ENCODE data around the gene MSX1.

DNA sequence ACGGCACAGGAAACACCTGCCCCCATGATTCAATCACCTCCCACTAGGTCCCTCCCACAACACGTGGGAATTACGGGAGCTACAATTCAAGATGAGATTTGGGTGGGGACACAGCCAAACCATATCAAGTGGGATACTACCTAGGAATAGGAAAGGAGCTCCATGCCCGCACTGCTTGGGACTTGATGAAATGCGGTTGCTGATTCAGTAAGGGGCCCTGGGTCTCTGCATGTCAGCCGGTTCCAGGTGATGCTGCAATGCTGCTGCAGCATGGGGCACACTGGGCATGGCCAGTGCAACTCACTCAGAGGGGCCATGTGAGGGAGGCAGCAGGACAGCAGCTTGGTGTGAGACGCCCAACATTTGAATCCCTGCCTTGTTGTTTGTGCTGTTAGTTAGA, 34.0 kb upstream of the MSX1 start:
- TF ChIP-seq EZH2 (optimal IDR thresholded peaks at IDR 0.05; ENCODE audit: low read depth, low read length), result no peak
- TF ChIP-seq, protein P1, sequence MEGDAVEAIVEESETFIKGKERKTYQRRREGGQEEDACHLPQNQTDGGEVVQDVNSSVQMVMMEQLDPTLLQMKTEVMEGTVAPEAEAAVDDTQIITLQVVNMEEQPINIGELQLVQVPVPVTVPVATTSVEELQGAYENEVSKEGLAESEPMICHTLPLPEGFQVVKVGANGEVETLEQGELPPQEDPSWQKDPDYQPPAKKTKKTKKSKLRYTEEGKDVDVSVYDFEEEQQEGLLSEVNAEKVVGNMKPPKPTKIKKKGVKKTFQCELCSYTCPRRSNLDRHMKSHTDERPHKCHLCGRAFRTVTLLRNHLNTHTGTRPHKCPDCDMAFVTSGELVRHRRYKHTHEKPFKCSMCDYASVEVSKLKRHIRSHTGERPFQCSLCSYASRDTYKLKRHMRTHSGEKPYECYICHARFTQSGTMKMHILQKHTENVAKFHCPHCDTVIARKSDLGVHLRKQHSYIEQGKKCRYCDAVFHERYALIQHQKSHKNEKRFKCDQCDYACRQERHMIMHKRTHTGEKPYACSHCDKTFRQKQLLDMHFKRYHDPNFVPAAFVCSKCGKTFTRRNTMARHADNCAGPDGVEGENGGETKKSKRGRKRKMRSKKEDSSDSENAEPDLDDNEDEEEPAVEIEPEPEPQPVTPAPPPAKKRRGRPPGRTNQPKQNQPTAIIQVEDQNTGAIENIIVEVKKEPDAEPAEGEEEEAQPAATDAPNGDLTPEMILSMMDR (IDR thresholded peaks at IDR 0.05; ENCODE audit: low read length), result no peak
